ENCODE measurements around the gene ARHGAP40. TPM values are rescaled to one million over a fixed set of nuclear protein-coding genes. Genes with fewer than 3 reads are reported as not detected.

ARHGAP40 gene
- total and polyA plus RNA-seq, 9 of the 15 experiments (the other 6 are each of a cell fraction or from before 2014, with no cell fraction given), result not detected

GRCh38 chr20:38680500-38681306 lies 79.1 kb downstream of the ARHGAP40 start (continued):
- peak; percentile 99 for TF ChIP-seq REST (IDR thresholded peaks at IDR 0.05; ENCODE audit: borderline replicate concordance)
- peak; percentile 96 for TF ChIP-seq REST (CRISPR knock-in tag; IDR thresholded peaks at IDR 0.05; ENCODE audit: low read depth)
- TF ChIP-seq BCL6 (CRISPR knock-in tag; IDR thresholded peaks at IDR 0.05), result no peak
- TF ChIP-seq CREB3 (tag; conservative IDR thresholded peaks at IDR 0.05; ENCODE audit: low read depth), result peak; percentile 57; the same call in 1 of the 2 replicates
- TF ChIP-seq MITF (IDR thresholded peaks at IDR 0.05), result no peak
- TF ChIP-seq, protein P1, sequence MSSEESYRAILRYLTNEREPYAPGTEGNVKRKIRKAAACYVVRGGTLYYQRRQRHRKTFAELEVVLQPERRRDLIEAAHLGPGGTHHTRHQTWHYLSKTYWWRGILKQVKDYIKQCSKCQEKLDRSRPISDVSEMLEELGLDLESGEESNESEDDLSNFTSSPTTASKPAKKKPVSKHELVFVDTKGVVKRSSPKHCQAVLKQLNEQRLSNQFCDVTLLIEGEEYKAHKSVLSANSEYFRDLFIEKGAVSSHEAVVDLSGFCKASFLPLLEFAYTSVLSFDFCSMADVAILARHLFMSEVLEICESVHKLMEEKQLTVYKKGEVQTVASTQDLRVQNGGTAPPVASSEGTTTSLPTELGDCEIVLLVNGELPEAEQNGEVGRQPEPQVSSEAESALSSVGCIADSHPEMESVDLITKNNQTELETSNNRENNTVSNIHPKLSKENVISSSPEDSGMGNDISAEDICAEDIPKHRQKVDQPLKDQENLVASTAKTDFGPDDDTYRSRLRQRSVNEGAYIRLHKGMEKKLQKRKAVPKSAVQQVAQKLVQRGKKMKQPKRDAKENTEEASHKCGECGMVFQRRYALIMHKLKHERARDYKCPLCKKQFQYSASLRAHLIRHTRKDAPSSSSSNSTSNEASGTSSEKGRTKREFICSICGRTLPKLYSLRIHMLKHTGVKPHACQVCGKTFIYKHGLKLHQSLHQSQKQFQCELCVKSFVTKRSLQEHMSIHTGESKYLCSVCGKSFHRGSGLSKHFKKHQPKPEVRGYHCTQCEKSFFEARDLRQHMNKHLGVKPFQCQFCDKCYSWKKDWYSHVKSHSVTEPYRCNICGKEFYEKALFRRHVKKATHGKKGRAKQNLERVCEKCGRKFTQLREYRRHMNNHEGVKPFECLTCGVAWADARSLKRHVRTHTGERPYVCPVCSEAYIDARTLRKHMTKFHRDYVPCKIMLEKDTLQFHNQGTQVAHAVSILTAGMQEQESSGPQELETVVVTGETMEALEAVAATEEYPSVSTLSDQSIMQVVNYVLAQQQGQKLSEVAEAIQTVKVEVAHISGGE (CRISPR knock-in tag; IDR thresholded peaks at IDR 0.05), result 0 out of 6 replicates have a peak, but pooled peaks of 1 of the 3 experiments have one; percentile 26
- TF ChIP-seq, protein P2, sequence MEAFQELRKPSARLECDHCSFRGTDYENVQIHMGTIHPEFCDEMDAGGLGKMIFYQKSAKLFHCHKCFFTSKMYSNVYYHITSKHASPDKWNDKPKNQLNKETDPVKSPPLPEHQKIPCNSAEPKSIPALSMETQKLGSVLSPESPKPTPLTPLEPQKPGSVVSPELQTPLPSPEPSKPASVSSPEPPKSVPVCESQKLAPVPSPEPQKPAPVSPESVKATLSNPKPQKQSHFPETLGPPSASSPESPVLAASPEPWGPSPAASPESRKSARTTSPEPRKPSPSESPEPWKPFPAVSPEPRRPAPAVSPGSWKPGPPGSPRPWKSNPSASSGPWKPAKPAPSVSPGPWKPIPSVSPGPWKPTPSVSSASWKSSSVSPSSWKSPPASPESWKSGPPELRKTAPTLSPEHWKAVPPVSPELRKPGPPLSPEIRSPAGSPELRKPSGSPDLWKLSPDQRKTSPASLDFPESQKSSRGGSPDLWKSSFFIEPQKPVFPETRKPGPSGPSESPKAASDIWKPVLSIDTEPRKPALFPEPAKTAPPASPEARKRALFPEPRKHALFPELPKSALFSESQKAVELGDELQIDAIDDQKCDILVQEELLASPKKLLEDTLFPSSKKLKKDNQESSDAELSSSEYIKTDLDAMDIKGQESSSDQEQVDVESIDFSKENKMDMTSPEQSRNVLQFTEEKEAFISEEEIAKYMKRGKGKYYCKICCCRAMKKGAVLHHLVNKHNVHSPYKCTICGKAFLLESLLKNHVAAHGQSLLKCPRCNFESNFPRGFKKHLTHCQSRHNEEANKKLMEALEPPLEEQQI (IDR thresholded peaks at IDR 0.05), result 0 out of 2 replicates have a peak, but pooled peaks have one; percentile 36

All from K562 (cell line).